HL-60 (cell line): Measurements from ENCODE around the gene RAB17.

Experiments used
- DNase-seq, 2 experiments: peaks; one replicate each; pipeline ENCODE4 v3.0.0-alpha.2; 2010 to 2020; ENCODE audit warnings: low read depth in 1 of 2, low spot score in 1 of 2
- H3K27ac ChIP-seq: fragments of 250-450 bp; sonication (Bioruptor Pico); replicated peaks from 2 replicates; pipeline ENCODE4 v1.5.1; 2020; ENCODE audit warnings: mild to moderate bottlenecking, moderate library complexity
- H3K27me3 ChIP-seq: fragments of 250-450 bp; sonication (Bioruptor Pico); 2 replicates; pipeline ENCODE4 v1.5.1; 2021; ENCODE audit warnings: mild to moderate bottlenecking, moderate library complexity; ENCODE audit not compliant: insufficient read depth, poor library complexity, severe bottlenecking
- H3K4me3 ChIP-seq: replicated peaks from 2 replicates; pipeline ENCODE4 v1.5.1; 2011; ENCODE audit warnings: mild to moderate bottlenecking, control low read depth, low read length; ENCODE audit not compliant: insufficient read depth
- CTCF ChIP-seq: IDR thresholded peaks from one replicate; pipeline ENCODE4 v1.5.1; 2011; ENCODE audit warnings: low read length, control low read depth, inconsistent platforms; ENCODE audit not compliant: insufficient read depth
- GABPA ChIP-seq: IDR thresholded peaks from 2 replicates; pipeline ENCODE4 v1.6.1; 2012; ENCODE audit warnings: low read depth
- POLR2AphosphoS5 ChIP-seq: IDR thresholded peaks from 2 replicates; pipeline ENCODE4 v1.6.1; 2012; ENCODE audit warnings: low read depth
- SPI1 ChIP-seq: IDR thresholded peaks from 2 replicates; pipeline ENCODE4 v1.6.1; 2012; ENCODE audit warnings: low read depth, mild to moderate bottlenecking, borderline replicate concordance
- TF ChIP-seq, protein P1 (sequence below): IDR thresholded peaks from 2 replicates; pipeline ENCODE4 v1.6.1; 2012; ENCODE audit warnings: low read depth; ENCODE audit not compliant: insufficient replicate concordance

RAB17 gene

GRCh38 chr2:237527766-237528165 is 62.8 kb downstream of the RAB17 start:
- TF ChIP-seq CTCF (no peak), POLR2AphosphoS5 (no peak), GABPA (no peak), SPI1 (no peak)
- TF ChIP-seq, protein P1, sequence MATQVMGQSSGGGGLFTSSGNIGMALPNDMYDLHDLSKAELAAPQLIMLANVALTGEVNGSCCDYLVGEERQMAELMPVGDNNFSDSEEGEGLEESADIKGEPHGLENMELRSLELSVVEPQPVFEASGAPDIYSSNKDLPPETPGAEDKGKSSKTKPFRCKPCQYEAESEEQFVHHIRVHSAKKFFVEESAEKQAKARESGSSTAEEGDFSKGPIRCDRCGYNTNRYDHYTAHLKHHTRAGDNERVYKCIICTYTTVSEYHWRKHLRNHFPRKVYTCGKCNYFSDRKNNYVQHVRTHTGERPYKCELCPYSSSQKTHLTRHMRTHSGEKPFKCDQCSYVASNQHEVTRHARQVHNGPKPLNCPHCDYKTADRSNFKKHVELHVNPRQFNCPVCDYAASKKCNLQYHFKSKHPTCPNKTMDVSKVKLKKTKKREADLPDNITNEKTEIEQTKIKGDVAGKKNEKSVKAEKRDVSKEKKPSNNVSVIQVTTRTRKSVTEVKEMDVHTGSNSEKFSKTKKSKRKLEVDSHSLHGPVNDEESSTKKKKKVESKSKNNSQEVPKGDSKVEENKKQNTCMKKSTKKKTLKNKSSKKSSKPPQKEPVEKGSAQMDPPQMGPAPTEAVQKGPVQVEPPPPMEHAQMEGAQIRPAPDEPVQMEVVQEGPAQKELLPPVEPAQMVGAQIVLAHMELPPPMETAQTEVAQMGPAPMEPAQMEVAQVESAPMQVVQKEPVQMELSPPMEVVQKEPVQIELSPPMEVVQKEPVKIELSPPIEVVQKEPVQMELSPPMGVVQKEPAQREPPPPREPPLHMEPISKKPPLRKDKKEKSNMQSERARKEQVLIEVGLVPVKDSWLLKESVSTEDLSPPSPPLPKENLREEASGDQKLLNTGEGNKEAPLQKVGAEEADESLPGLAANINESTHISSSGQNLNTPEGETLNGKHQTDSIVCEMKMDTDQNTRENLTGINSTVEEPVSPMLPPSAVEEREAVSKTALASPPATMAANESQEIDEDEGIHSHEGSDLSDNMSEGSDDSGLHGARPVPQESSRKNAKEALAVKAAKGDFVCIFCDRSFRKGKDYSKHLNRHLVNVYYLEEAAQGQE = no peak
- Histone ChIP-seq H3K4me3 (no peak overlapping the region), H3K27ac (no peak overlapping the region), H3K27me3 (no peaks in the 10 kb centered on the region)
- DNase-seq = no peak

- H3K27ac ChIP-seq = no peak overlapping the region
- no peak for DNase-seq
- H3K27me3 ChIP-seq = no peaks in the 10 kb centered on the region
- H3K4me3 ChIP-seq = no peak overlapping the region
- TF ChIP-seq, protein P1 = no peak
- no peak for TF ChIP-seq SPI1
- TF ChIP-seq POLR2AphosphoS5 = no peak
- TF ChIP-seq CTCF = no peak
- no peak for TF ChIP-seq GABPA
Measured at GRCh38 chr2:237527233-237527632, 63.3 kb downstream of the RAB17 start.

DNA sequence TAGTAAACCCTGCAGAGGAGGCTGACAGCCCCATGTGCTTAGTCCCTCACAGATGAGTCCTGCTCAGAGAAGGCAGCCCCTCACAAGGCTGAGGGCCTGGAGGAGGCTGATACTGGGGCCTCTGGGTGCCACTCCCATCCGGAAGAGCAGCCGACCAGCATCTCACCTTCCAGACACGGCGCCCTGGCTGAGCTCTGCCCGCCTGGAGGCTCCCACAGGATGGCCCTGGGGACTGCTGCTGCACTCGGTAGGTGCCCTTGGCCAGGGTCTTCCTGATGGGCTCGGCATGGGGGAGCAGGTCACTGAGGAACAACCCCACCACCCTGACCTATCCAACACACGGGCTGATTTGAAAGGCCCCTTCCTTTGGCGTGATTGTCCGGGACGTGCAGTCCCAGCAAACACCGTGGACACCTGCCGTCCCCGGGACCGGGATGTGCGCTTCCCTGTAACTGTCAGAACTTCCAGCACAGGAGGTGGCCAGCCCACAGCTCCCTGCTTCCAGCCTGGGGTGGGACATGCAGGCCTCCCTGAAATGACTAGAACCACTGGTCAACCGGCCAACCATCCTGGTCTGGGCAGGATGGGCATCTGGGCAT is 64.9 kb downstream of the RAB17 start:
- H3K27ac ChIP-seq = no peak overlapping the region
- DNase-seq = no peak
- no peak overlapping the region for H3K4me3 ChIP-seq
- no peak for TF ChIP-seq CTCF
- no peak for TF ChIP-seq GABPA
- TF ChIP-seq SPI1 = no peak
- TF ChIP-seq, protein P1 = no peak
- no peak for TF ChIP-seq POLR2AphosphoS5
- H3K27me3 ChIP-seq = no peaks in the 10 kb centered on the region
